Measurements from ENCODE around the gene AGRN.

Gene AGRN

GRCh38 chr1:1067860-1068516 lies 48.1 kb downstream of the AGRN start:
- ATAC-seq: no peak
- TF ChIP-seq ARNTL (CRISPR knock-in tag; IDR thresholded peaks at IDR 0.05; ENCODE audit: borderline replicate concordance, low read depth) (no peak), TSHZ2 (CRISPR knock-in tag; IDR thresholded peaks at IDR 0.05) (no peak)
- TF ChIP-seq, protein P1, sequence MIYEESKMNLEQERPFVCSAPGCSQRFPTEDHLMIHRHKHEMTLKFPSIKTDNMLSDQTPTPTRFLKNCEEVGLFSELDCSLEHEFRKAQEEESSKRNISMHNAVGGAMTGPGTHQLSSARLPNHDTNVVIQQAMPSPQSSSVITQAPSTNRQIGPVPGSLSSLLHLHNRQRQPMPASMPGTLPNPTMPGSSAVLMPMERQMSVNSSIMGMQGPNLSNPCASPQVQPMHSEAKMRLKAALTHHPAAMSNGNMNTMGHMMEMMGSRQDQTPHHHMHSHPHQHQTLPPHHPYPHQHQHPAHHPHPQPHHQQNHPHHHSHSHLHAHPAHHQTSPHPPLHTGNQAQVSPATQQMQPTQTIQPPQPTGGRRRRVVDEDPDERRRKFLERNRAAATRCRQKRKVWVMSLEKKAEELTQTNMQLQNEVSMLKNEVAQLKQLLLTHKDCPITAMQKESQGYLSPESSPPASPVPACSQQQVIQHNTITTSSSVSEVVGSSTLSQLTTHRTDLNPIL (CRISPR knock-in tag; IDR thresholded peaks at IDR 0.05; ENCODE audit: low read depth): no peak
- TF ChIP-seq, protein P2, sequence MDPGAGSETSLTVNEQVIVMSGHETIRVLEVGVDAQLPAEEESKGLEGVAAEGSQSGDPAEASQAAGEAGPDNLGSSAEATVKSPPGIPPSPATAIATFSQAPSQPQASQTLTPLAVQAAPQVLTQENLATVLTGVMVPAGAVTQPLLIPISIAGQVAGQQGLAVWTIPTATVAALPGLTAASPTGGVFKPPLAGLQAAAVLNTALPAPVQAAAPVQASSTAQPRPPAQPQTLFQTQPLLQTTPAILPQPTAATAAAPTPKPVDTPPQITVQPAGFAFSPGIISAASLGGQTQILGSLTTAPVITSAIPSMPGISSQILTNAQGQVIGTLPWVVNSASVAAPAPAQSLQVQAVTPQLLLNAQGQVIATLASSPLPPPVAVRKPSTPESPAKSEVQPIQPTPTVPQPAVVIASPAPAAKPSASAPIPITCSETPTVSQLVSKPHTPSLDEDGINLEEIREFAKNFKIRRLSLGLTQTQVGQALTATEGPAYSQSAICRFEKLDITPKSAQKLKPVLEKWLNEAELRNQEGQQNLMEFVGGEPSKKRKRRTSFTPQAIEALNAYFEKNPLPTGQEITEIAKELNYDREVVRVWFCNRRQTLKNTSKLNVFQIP (CRISPR knock-in tag; IDR thresholded peaks at IDR 0.05; ENCODE audit: borderline replicate concordance, low read depth): no peak

GRCh38 chr1:1068517-1069055 lies 48.7 kb downstream of the AGRN start:
- no peak for ATAC-seq
- TF ChIP-seq BACH2 (CRISPR knock-in tag; IDR thresholded peaks at IDR 0.05; ENCODE audit: borderline replicate concordance) (no peak), ZFP3 (CRISPR knock-in tag; IDR thresholded peaks at IDR 0.05) (no peak), OSR1 (CRISPR knock-in tag; IDR thresholded peaks at IDR 0.05) (no peak), PPARA (CRISPR knock-in tag; IDR thresholded peaks at IDR 0.05; ENCODE audit: borderline replicate concordance) (no peak), TOX (CRISPR knock-in tag; IDR thresholded peaks at IDR 0.05; ENCODE audit: borderline replicate concordance) (no peak), ESRRG (CRISPR knock-in tag; IDR thresholded peaks at IDR 0.05) (no peak), ZFP30 (CRISPR knock-in tag; IDR thresholded peaks at IDR 0.05) (no peak), PATZ1 (CRISPR knock-in tag; IDR thresholded peaks at IDR 0.05; ENCODE audit: borderline replicate concordance) (no peak), ZNF70 (CRISPR knock-in tag; IDR thresholded peaks at IDR 0.05) (no peak), CSDC2 (CRISPR knock-in tag; IDR thresholded peaks at IDR 0.05) (no peak), ZC3H10 (CRISPR knock-in tag; IDR thresholded peaks at IDR 0.05) (no peak)
- TF ChIP-seq, protein P2 (CRISPR knock-in tag; IDR thresholded peaks at IDR 0.05; ENCODE audit: borderline replicate concordance, low read depth): no peak
- TF ChIP-seq, protein P3, sequence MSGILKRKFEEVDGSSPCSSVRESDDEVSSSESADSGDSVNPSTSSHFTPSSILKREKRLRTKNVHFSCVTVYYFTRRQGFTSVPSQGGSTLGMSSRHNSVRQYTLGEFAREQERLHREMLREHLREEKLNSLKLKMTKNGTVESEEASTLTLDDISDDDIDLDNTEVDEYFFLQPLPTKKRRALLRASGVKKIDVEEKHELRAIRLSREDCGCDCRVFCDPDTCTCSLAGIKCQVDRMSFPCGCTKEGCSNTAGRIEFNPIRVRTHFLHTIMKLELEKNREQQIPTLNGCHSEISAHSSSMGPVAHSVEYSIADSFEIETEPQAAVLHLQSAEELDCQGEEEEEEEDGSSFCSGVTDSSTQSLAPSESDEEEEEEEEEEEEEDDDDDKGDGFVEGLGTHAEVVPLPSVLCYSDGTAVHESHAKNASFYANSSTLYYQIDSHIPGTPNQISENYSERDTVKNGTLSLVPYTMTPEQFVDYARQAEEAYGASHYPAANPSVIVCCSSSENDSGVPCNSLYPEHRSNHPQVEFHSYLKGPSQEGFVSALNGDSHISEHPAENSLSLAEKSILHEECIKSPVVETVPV (CRISPR knock-in tag; IDR thresholded peaks at IDR 0.05): no peak
- TF ChIP-seq, protein P1 (CRISPR knock-in tag; IDR thresholded peaks at IDR 0.05; ENCODE audit: low read depth): no peak

Data from SK-N-SH treated with all-trans-retinoic acid at 6 μM for 48 hours (cell line).